GM18951 (cell line): ENCODE results near the gene MAP4K3.
"Not testable (repeated sequence)": the region's sequence is repeated elsewhere in the genome, so short reads cannot be mapped to it uniquely, and the experiment has no call there.

Experiments
- POLR2A ChIP-seq: IDR thresholded peaks from 4 replicates; pipeline ENCODE4 v1.6.1; 2011; ENCODE audit warnings: mild to moderate bottlenecking; ENCODE audit not compliant: insufficient read length, insufficient read depth; ENCODE audit errors: extremely low read depth
- in situ Hi-C: fragments of 300-500 bp; cut with MboI; formaldehyde crosslinking; loops from one replicate; pipeline ENCODE4 v1.12.0; 2022; ENCODE audit warnings: low sequenced_read_pairs, mixed read lengths, inconsistent platforms; ENCODE audit not compliant: unreplicated experiment

Gene MAP4K3

DNA sequence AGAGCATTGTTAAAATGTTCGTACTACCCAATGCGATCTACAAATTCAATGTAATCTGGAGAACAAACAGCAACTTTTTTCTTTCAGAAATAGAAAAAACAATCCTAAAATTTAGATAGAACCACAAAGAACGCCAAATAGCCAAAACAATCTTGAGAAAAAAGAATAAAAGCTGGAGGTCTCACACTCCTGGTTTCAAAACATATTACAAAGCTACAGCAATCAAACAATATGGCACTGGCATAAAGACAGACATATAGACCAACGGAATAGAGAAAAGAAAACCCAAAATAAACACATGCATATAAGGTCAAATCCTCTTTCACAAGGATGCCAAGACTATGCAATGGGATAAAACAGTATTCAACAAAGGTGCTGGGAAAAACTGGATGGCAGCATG, 74.5 kb downstream of the MAP4K3 start:
- no peak for TF ChIP-seq POLR2A
- in situ Hi-C loops = no loop called here

DNA sequence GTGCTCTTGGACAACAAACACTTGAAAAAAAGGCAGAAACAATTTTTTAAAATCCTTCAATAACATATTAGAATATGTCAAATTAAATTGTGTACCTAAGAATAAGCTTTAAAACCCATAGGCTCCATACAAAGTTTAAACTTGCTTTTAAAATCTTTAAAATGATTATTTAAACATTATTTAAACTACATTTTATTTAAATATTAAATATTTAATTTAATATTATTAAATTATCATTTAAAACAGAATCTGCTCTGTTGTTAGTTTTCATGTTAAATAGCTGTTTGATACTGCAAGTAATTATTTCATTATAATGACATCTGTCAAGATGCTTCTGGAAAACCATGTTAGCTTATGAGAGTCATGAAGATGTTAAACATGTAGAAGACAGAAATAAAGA, 75.6 kb downstream of the MAP4K3 start:
- no peak for TF ChIP-seq POLR2A
- in situ Hi-C loops = no loop called here

DNA sequence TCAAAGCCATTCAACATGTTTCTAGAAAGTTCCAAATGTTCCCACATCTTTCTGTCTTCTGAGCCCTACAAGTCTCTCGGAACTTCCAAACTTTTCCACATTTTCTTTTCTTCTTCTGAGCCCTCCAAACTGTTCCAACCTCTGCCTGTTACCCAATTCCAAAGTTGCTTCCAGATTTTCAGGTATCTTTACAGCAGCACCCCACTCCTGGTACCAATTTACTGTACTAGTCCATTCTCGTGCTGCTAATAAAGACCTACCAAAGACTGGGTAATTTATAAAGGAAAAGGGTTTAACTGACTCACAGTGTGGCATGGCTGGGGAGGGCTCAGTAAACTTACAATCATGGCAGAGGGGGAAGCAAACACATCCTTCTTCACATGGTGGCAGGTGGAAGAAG, 76.7 kb downstream of the MAP4K3 start:
- in situ Hi-C loops = not testable (repeated sequence)

DNA sequence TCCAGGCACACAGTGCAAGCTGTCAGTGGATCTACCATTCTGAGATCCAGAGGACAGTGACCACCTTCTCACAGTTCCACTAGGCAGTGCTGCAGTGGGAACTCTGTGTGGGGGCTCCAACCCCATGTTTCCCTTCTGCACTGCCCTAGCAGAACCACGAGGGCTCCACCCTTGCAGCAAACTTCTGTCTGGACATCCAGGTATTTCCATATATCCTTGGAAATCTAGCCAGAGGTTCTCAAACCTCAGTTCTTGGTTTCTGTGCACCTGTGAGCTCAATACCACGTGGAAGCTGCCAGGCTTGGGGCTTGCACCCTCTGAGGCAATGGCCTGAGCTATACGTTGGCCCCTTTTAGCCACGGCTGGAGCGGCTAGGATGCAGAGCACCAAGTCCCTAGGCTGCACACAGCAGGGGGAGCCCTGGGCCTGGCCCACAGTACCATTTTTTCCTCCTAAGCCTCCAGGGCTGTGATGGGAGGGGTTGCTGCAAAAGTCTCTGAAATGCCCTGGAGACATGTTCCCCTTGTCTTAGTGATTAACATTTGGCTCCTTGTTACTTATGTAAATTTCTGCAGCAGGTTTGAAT, 77.5 kb downstream of the MAP4K3 start:
- no peak for TF ChIP-seq POLR2A
- in situ Hi-C loops = no loop called here

DNA sequence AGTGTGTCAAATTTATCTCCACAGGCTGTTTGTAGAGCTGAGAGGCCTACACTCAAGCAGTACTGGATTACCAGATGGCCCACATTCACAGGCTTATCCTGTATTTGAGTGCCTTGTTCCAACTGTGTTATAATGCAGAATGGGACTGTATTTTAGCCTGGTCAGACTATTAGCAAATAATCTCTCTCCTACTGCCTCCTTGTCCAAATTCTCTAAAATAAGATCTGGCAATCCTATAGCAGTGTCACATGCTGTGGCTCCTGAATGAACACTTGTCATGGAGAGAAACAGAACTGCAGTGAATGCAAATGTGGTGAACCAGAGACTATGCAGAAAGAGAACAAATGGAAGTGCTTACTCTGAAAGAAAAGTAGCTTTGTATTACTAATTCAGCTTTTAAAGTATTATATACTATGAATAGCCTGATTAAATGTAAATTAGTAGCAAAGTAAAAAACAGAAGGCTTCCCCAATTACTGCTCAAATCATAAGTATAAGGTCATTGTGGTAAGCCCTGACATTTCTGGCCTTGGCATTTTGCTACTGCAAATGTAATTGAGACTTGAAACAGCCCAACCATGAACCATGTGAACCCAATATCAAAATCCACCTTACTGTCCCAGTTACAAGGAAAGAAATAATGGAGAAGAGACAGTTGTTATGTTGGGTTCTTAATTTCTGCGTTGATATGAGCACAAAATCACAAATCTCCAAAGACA, 80.0 kb downstream of the MAP4K3 start:
- no peak for TF ChIP-seq POLR2A
- in situ Hi-C loops = no loop called here

DNA sequence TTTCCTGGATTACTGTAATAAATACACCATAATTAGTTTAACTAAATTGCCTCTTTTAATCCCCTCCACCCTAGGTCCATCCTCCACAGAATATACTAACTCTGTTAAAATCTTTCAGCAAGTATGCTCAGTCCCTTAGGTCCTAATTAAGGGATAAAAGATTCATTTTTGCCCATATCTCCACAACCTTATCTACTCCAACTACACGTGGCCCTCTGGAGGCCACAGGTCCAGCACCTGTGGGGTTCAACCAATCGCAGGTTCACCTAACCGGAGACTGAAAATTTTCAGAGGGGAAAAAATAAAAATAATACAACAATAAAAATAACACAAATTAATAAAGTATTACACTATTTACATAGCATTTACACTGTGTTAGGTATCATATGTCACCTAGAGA, 86.4 kb downstream of the MAP4K3 start:
- in situ Hi-C loops = no loop called here
- no peak for TF ChIP-seq POLR2A

DNA sequence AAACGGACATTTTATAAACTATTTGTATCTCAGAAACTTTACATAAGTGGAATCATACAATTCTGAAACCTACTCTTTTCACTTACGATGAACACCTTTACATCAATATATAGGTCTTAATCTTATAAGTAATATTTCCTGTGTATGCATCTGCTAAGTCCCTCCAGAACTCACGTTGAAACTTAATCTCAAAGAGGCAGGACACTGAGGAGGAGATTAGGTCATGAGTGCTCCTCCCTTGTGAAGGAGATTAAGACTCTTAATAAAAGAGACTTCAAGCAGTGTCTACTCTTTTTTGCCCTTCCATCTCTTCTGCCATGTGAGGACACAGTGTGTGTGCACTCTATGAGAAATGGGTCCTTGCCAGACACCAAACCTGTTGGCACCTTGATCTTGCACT, 98.6 kb downstream of the MAP4K3 start:
- no peak for TF ChIP-seq POLR2A
- in situ Hi-C loops = no loop called here

DNA sequence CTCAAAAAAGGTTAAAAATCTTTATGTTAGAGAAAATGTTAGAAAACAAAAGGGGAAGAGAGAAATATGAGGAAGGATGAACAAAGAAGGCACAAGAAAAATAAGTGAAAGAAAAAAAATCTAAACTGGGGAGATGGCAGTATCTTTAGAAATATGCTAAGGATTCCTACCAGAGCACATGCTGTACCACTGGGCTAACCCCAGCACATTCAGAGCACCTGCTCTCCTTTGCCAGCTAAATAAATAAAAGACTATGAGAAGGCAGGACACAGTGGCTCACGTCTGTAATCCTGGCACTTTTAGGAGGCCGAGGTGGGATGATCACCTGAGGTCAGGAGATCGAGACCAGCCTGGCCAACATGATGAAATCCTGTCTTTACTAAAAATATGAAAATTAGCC, 101.2 kb downstream of the MAP4K3 start:
- no peak for TF ChIP-seq POLR2A
- in situ Hi-C loops = no loop called here

DNA sequence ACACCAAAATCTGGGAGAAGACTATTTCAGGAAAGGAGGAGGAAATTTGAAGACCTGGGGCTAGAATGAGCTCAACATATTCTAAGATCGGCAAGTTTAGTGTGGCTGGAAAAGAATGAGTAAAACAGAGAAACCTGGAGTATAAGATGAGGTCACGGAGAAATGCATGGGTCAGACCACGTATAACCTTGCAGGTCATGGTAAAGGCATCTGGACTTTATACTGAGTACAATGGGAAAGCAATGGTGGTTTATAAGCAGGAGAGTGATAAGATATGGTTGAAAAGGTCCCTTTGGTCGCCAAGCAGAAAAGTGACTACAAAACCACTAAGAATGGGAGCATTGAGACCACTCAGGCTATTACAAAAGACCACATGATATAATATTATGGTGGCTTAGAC, 102.1 kb downstream of the MAP4K3 start:
- in situ Hi-C loops = no loop called here
- TF ChIP-seq POLR2A = no peak

DNA sequence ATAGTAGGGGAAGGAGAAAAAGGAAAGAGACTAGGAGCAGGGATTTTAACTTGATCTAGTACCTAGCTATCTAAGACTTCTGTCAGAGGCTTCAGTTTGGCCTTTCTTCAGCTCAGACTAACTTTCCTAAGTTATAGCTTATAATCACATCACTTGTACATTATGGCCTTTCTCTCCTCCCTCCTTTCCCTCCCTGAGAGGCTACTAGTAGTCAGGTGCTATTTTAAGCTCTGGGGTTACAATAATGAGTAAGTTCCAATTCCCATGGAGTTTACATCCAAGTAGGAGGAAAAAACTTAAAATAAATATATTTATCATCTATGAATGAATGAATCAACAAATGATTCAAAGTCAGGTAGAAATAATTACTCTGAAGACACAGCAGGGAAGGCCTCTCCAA, 102.6 kb downstream of the MAP4K3 start:
- in situ Hi-C loops = no loop called here
- TF ChIP-seq POLR2A = no peak

DNA sequence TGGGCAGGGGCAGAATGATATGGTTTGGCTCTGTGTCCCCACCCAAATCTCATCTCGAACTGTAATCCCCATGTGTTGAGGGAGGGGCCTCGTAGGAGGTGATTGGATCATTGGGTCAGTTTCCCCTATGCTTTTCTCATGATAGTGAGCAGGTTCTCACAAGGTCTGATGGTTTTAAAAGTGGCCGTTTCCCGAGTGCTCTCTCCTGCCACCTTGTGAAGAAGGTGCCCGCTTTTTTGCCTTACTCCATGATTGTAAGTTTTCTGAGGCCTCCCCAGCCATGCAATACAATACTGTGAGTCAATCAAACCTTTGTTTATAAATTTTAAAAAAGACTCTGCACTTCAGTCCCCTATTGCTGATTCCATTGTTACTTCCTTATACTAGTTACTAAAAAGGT, 110.4 kb downstream of the MAP4K3 start:
- in situ Hi-C loops = no loop called here
- TF ChIP-seq POLR2A = no peak

DNA sequence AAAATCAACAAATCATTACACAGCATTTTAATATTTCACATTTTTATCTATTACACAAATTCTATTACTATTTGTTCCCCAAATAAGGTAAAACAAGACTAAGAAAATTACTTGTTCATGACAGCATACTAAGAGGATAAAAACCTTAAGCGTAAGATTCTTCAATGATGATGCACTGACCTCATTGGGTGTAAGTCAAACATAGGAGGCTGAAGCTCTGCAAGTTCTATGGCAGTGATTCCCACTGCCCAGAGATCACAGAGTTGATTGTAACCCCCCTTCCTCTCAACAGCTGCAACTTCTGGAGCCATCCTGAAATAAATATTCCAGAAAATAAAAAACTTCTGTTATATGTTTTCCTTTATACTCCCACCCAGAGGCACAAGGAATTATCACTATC, 111.1 kb downstream of the MAP4K3 start:
- in situ Hi-C loops = no loop called here
- no peak for TF ChIP-seq POLR2A

DNA sequence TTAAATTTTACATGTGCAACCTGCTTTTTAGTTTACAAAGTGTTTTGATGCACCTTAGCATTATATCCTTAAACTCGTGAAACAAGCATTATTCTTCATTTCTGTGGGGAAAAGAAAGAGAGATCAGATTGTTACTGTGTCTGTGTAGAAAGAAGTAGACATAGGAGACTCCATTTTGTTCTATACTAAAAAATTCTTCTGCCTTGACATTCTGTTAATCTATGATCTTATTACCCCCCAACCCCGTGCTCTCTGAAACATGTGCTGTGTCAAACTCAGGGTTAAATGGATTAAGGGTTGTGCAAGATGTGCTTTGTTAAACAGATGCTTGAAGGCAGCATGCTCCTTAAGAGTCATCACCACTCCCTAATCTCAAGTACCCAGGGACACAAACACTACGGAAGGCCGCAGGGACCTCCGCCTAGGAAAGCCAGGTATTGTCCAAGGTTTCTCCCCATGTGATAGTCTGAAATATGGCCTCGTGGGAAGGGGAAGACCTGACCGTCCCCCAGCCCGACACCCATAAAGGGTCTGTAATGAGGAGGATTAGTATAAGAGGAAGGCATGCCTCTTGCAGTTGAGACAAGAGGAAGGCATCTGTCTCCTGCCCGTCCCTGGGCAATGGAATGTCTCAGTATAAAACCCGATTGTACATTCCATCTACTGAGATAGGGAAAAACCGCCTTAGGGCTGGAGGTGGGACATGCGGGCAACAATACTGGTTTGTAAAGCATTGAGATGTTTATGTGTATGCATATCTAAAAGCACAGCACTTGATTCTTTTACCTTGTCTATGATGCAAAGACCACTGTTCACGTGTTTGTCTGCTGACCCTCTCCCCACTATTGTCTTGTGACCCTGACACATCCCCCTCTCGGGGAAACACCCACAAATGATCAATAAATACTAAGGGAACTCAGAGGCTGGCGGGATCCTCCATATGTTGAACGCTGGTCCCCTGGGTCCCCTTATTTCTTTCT, 115.7 kb downstream of the MAP4K3 start:
- in situ Hi-C loops = not testable (repeated sequence)

DNA sequence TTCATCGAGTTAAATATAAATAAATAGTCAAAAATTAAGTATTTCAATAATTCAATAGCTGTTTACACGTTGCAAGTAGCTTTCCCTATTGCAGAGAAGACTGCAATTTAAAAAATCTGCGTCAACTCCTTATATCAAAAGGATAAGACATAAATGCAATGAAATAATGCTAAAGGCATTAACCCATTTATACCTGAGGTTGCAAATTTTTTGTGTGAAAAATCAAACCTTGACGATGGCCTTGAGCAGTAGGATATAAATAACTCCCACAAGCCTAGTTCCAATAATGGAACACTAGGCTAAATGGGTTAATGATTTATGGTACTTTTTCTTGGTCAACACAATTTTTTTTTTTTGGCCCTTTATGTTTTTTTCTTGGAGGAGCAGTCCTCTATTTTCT, 116.9 kb downstream of the MAP4K3 start:
- in situ Hi-C loops = no loop called here
- TF ChIP-seq POLR2A = no peak
